GM10266 (cell line): ENCODE results near the gene SCUBE1.

Experiments used
- DNase-seq: peaks from one replicate; pipeline ENCODE4 v3.0.0; 2012; ENCODE audit errors: extremely low spot score
- CTCF ChIP-seq: IDR thresholded peaks from 2 replicates; pipeline ENCODE4 v1.5.1; 2012; ENCODE audit warnings: mild to moderate bottlenecking, low read depth; ENCODE audit not compliant: control insufficient read depth, insufficient read depth; ENCODE audit errors: missing control alignments

Gene SCUBE1

DNA sequence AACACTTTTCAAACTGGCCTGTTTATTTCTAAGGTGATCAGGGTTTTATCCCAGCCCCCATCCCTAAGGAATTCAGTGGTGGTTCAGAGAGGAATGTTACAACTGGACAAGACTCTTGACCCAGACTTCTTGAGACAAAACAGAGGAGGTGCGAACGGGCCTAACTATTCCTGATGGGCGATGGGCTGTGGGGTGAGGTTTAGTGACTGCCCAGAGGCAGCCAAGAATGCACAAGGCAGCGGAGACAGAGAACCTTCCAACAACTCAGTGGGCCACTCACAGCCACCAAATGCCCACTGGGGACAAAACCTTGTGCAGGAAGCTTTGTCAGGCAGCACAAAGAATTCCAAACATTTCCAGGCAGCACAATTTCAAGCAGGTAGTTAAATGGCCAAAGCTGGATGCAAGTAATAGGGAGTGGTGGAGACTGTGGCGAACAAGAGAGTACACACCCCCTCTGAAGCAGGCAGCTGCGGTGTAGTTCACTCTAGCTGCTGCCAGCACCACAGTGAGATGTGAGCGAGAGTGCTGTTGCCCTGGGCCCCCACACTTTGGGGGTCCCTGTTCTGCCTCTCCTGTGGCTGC lies 29.2 kb downstream of the SCUBE1 start:
- no peak for TF ChIP-seq CTCF
- DNase-seq, result no peak

DNA sequence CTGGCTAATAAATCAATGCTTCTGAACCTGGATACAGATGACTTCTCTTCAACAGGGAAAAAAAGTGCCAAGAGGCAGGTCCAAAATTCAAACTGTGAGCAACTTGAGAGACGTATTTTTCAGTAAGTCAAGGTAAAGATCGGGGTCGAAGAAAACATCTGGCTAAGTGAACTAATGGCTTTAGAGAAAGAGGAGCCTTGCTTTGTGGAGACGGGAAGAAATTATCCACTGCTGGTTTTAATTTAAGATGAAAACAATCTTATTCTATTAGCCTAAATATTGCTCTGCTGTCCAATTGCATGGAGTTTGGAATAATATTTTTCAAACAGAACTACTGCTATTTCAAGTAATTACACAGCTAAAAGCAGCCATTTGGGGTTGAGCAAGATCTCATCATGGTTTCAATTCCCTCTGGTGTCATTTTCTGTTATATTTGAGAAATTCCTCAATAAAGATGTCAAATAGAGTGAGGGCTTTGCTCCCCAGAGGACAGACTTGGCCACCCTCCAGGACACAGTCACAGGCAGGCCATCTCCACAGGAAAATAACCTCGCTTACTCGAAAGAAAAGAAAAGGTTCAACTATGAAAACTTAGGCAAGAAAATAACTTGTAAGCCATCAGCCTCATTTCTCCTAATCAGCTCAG lies 29.8 kb downstream of the SCUBE1 start:
- no peak for DNase-seq

GRCh38 chr22:43312608-43313007 lies 30.6 kb downstream of the SCUBE1 start:
- no peak for DNase-seq
- TF ChIP-seq CTCF, result no peak

More for the DNA sequence above, 29.8 kb downstream of the SCUBE1 start:
- TF ChIP-seq CTCF, result no peak

- DNase-seq, result no peak
- TF ChIP-seq CTCF, result no peak
Measured at GRCh38 chr22:43310798-43311197, 32.4 kb downstream of the SCUBE1 start.

GRCh38 chr22:43310311-43310710 lies 32.9 kb downstream of the SCUBE1 start:
- no peak for DNase-seq
- TF ChIP-seq CTCF, result no peak

DNA sequence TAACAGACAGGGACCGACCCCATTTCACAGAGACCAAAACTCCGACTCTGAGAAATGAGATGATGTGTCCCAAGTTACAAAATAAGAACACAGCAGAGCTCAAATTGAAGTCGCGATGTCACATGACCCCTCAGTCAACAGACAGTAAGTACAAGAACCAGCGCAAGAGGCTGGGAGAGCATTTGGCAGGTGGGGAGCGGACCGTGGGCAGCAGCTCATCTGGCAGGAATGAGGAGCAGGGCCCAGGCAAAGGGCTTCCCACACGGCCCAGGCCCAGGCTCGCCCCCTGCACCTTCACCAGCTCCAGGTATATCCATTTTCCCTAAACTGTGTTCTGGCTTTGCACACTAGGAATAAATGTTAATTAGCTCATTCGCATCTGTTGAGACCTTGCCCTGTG lies 34.3 kb downstream of the SCUBE1 start:
- DNase-seq, result no peak
- TF ChIP-seq CTCF, result no peak

GRCh38 chr22:43308060-43308830 lies 34.9 kb downstream of the SCUBE1 start:
- no peak for DNase-seq
- no peak for TF ChIP-seq CTCF
